GM12891 (cell line): ENCODE data around the gene GPD1L.
A peak's percentile ranks its signal among the peaks of the same experiment; 100 is the strongest.

Source experiments
- DNase-seq: peaks from one replicate; pipeline ENCODE4 v3.0.0; 2011; ENCODE audit warnings: low spot score; ENCODE audit not compliant: insufficient read length
- FAIRE-seq: peaks from 2 replicates; lab custom pipeline; 2011; peaks lifted over from hg19 to GRCh38; lab: Jason Lieb, UNC
- PAX5 ChIP-seq: IDR thresholded peaks from 2 replicates; pipeline ENCODE4 v1.6.1; 2011; ENCODE audit warnings: low read length, moderate library complexity, mild to moderate bottlenecking; ENCODE audit not compliant: insufficient read depth, severe bottlenecking
- POLR2A ChIP-seq: IDR thresholded peaks from 2 replicates; pipeline ENCODE4 v1.6.1; 2011; ENCODE audit warnings: low read depth, low read length, control low read depth
- POLR2AphosphoS5 ChIP-seq: IDR thresholded peaks from 2 replicates; pipeline ENCODE4 v1.6.1; 2011; ENCODE audit warnings: low read depth, low read length, control low read depth
- POU2F2 ChIP-seq: IDR thresholded peaks from 2 replicates; pipeline ENCODE4 v1.6.1; 2011; ENCODE audit warnings: low read depth, mild to moderate bottlenecking, control low read depth, low read length, moderate library complexity
- SPI1 ChIP-seq: IDR thresholded peaks from 2 replicates; pipeline ENCODE4 v1.6.1; 2011; ENCODE audit warnings: low read depth, low read length, control low read depth
- TAF1 ChIP-seq: IDR thresholded peaks from 2 replicates; pipeline ENCODE4 v1.6.1; 2011; ENCODE audit warnings: low read depth, low read length, control low read depth

The GPD1L gene

DNA sequence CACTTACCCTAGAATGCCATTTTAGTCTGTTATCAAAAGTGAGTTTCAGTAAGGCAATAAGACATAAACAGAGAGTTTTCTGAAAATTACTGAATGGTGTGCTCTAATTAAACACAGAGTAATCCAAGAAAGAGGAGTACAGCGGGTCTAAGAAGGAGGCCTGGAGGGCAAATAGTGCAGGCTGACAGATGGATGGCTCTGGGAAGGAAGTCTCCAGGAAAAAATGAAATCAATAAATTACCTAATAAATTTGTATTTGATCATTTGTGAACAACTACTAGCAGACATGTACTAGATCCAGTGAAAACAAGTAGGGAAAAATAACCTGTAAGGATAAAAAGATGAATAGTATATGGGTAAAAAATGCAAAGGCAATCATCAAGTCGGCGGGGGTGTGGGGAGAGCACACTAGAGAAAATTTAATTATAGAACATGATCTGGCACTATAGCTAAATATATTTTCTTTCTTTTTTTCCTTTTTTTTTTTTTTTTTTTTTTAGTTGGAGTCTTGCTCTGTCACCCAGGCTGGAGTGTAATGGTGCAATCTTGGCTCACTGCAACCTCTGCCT, 22.6 kb upstream of the GPD1L start:
- no peak for FAIRE-seq
- no peak for DNase-seq
- TF ChIP-seq POLR2AphosphoS5 (no peak), POU2F2 (no peak), POLR2A (no peak), PAX5 (no peak), TAF1 (no peak), SPI1 (no peak)

DNA sequence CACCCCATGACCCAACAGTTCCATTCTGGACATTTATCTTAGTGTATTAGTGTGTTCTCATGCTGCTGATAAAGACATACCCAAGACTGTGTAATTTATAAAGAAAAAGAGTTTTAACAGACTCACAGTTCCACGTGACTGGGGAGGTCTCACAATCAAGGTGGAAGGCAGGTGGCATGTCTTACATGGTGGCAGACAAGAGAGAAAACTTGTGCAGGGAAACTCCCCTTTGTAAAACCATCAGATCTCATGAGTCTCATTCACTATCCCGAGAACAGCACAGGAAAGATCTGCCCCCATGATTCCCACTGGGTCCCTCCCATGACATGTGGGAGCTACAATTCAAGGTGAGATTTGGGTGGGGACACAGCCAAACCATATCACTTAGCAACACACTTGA, 21.6 kb upstream of the GPD1L start:
- no peak for TF ChIP-seq POLR2A
- DNase-seq (no peak), FAIRE-seq (no peak)

DNA sequence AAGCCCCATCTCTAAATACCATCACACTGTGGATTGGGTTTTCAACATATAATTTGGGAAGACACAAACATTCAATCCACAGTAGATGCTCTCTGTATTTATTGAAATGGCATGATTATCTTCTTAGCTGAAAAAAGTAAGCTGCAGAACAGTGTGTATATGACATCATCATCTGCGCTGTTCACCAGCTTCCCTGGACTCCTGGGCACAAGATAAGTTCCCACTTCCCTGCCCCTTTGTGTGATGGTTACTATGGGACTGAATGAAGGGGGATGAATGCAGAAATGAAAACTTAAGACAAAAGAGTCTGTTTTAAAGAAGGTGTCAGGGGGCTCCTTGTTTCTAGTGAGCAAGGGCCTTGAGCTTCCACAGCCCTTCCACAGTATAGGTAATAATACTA, 20.0 kb upstream of the GPD1L start:
- TF ChIP-seq POU2F2 (no peak), TAF1 (no peak), SPI1 (no peak), POLR2AphosphoS5 (no peak), PAX5 (no peak), POLR2A (no peak)
- no peak for FAIRE-seq
- DNase-seq = no peak

DNA sequence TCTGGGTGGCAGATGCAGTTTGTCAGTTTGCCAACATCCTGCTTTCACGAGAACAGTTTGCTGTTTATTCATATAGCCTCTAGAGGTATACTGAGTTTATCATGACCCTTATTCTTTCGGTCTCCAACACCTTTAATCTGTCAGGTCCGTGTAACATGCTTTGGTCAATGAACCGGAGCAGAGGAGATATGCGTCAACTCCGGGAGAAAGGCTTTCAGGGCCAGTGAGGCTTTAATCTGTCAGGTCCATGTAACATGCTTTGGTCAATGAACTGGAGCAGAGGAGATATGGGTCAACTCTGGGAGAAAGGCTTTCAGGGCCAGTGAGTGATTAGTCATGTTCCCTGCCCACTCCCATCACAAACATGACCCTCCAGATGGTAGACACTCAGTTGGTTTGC, 16.9 kb upstream of the GPD1L start:
- no peak for FAIRE-seq
- no peak for DNase-seq

DNA sequence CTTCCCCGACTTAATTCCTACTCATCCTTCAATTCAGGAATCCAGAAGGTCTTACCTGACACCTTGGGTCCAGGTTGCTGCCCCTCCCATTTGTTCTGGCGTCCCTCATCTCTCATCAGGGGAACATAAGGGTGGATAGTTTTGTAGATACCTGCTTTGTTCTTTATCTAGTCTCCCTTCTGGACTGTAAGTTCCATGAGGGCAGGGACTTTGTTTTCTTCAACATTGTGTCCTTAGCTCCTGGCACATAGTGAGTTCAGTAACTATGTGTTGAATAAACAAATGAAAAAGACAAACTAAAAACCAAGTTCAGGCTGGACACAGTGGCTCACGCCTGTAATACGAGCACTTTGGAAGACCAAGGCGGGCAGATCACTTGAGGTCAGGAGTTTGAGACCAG, 13.2 kb upstream of the GPD1L start:
- DNase-seq = no peak
- TF ChIP-seq POLR2AphosphoS5 (no peak), POLR2A (no peak), PAX5 (no peak), POU2F2 (no peak), SPI1 (no peak), TAF1 (no peak)
- no peak for FAIRE-seq

More for the DNA sequence above, 16.9 kb upstream of the GPD1L start:
- TF ChIP-seq POLR2AphosphoS5 = no peak
- TF ChIP-seq PAX5 = no peak
- no peak for TF ChIP-seq POU2F2
- no peak for TF ChIP-seq TAF1
- TF ChIP-seq SPI1 = no peak
- no peak for TF ChIP-seq POLR2A

DNA sequence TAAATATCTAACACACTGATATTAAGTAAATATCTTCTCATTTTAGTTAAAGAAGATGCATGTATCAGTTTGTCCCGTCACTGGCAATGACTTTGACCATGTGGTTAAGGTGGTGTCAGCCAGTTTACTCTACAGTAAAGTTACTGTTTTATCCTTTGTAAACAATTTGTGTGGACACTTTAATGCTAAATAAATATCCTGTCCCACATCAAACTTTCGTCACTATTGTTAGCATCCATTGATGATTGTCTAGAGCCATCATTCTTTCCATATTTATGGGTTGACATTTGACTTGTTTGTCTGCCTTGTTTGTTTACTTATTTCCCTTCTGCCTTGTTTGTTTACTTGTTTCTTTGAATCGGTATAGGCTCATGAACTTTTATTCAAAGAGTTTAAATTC, 11.0 kb upstream of the GPD1L start:
- no peak for DNase-seq
- FAIRE-seq = no peak
- no peak for TF ChIP-seq SPI1

DNA sequence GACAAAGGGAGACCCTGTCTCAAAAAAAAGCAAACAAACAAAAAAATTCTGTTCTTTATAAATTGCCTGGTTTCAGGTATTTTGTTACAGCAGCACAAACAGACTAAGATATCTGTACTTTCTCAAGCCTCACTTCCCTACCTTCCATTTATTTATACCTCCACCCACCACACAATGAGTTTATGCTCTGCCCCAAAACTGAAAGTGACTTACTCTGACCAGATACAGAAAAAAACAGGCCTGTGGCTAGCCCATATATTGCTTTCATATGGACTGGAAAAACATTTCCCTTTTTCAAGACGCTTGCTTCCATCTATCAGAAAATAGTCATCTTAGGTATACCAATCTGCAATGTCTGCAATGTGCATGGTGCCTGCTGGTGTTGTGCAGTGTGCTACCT, 8.7 kb upstream of the GPD1L start:
- DNase-seq (no peak), FAIRE-seq (no peak)
- TF ChIP-seq SPI1 (peak; percentile 36), POU2F2 (no peak)

DNA sequence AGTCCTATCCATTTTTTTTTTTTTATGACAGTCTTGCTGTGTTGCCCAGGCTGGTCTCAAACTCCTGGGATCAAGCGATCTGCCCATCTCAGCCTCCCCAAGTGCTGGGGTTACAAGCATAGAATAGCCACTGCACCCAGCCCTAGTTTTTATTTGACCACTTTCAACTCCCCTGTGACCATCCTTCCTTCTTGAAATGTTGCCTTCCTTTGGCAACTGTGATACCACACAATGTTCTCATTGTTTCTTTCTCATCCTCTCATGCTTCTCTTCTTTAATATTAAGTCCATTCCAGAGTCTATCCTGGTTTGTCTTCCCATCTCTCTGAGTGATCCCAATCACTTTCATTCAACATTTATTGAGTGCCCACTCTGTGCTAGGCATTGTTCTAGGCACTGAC, 7.9 kb upstream of the GPD1L start:
- no peak for DNase-seq
- FAIRE-seq = no peak
- TF ChIP-seq POLR2AphosphoS5 = no peak
- TF ChIP-seq TAF1 = no peak
- no peak for TF ChIP-seq POLR2A
- no peak for TF ChIP-seq PAX5
- no peak for TF ChIP-seq POU2F2

DNA sequence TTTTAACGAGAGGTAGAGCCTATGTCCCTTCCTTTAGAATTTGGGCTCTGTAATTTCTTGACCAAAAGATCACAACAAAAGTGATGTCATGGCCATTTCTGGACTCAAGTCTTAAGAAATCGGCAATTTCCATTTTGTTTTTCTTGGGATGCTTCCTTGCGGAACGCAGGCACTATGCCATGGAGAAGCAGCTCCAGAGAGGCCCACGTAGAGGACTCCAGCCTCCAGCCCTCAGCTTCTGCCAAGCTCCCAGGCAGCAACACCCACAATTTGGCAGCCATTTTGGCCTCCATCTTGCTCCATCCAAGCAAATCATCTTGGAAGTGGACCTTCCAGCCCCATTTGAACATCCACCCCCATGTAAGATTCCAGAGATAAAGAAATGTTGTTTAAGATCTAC, 6.0 kb upstream of the GPD1L start:
- FAIRE-seq (no peak), DNase-seq (no peak)
- TF ChIP-seq POU2F2 = no peak
- TF ChIP-seq TAF1 = no peak
- TF ChIP-seq SPI1 = no peak
- TF ChIP-seq POLR2A = no peak
- no peak for TF ChIP-seq PAX5
- TF ChIP-seq POLR2AphosphoS5 = no peak

DNA sequence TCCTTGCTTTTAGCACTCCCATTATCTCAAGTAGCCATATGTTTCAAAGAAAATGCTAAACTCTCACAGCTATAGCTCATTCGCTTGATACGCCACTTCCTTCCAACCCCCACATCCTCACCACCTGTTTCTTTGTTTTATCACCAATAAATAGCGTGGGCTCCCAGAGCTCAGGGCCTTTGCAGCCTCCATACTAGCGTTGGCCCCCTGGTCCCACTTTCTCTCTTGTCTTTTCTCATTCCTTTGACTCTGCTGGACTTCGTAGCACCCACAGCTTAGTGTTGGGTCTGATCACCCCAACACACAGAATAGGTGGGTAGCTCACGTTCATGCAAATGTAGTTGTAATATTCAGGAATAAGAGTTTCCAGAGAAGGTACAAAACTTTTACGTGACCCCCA, 4.1 kb upstream of the GPD1L start:
- FAIRE-seq (no peak), DNase-seq (no peak)
- TF ChIP-seq PAX5 (no peak), POLR2A (no peak), POU2F2 (no peak), TAF1 (no peak), SPI1 (no peak), POLR2AphosphoS5 (no peak)

DNA sequence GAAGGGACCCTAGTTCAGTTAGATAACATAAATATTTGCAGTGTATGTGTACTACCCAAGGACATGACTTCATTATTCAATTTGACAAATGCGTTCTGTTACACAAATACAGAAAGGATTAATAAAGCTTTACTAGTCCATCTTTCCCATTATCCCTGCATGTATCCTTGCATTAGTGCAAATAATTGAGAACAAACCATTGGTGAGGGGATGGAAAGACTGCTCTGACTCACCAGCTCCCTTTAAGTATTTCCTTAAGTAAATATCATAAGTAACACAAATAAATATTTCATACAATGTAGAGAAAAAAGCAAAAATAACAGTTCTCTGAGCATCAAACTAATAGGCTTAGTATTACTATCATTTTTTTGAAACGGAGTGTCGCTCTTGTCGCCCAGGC, 1.9 kb upstream of the GPD1L start:
- no peak for FAIRE-seq
- DNase-seq = no peak
- no peak for TF ChIP-seq SPI1
- TF ChIP-seq TAF1 = no peak
- TF ChIP-seq POLR2AphosphoS5 = no peak
- no peak for TF ChIP-seq POLR2A
- TF ChIP-seq PAX5 = no peak
- no peak for TF ChIP-seq POU2F2
